ENCODE results near the gene IL3. TPM values are rescaled to one million over a fixed set of nuclear protein-coding genes. Genes with fewer than 3 reads are reported as not detected.

IL3 gene
- total and polyA plus RNA-seq, 2 experiments from 2014 or later: 0.37 TPM; not detected in 1

DNA sequence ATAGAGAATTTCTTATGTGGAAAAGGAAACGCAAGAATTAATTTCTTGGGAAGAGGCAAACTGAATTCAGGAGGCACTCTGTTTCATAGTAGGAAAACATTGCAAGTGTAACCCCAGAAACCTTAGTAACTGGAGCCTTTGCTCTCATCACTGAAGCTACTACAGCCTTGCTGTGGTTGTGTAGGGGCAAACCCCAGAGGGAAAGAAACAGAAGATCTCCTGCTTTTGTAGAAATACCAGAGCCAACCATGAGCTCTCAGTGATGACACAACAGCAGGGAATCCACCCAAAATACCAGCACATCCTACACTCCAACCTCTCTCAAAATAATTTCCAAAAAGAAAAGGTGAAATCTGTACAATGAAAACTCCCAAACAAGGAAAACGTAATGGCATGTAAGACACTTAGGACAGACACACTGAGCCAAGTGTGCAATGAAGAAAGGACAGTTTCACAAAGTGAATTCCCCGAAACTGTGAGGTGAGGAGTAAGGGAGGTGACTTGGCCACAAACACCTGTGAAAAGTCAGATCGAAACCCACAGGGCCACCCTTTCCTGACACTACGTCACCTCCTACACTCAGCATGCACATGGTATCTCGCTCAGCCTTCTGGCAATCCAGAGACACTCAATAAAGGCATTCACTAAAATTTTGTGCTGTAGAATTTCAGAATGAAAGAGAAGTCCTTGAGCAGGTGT, 40.4 kb upstream of the IL3 start:
- TF ChIP-seq EZH2 (IDR thresholded peaks at IDR 0.05; ENCODE audit: borderline replicate concordance) (no peak), EZH2phosphoT487 (IDR thresholded peaks at IDR 0.05; ENCODE audit: low read depth, severe bottlenecking, unreplicated experiment) (no peak)
- TF ChIP-seq, protein P1, sequence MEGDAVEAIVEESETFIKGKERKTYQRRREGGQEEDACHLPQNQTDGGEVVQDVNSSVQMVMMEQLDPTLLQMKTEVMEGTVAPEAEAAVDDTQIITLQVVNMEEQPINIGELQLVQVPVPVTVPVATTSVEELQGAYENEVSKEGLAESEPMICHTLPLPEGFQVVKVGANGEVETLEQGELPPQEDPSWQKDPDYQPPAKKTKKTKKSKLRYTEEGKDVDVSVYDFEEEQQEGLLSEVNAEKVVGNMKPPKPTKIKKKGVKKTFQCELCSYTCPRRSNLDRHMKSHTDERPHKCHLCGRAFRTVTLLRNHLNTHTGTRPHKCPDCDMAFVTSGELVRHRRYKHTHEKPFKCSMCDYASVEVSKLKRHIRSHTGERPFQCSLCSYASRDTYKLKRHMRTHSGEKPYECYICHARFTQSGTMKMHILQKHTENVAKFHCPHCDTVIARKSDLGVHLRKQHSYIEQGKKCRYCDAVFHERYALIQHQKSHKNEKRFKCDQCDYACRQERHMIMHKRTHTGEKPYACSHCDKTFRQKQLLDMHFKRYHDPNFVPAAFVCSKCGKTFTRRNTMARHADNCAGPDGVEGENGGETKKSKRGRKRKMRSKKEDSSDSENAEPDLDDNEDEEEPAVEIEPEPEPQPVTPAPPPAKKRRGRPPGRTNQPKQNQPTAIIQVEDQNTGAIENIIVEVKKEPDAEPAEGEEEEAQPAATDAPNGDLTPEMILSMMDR (IDR thresholded peaks at IDR 0.05; ENCODE audit: poor library complexity): no peak
- no peak overlapping the region for H3K4me3 ChIP-seq
- 87% methylated on average over 6 of the region's 6 CpGs for WGBS (ENCODE audit: low lambda C conversion rate, missing lambda C conversion rate)
- H2AFZ ChIP-seq: no peak overlapping the region
- no peak overlapping the region for H3K27ac ChIP-seq
- no peaks in the 10 kb centered on the region for H4K20me1 ChIP-seq (ENCODE audit: insufficient read depth, poor library complexity, severe bottlenecking)
- H3K4me2 ChIP-seq: no peak overlapping the region
- DNase-seq (ENCODE audit: low spot score): no peak
- H3K36me3 ChIP-seq (replicated peaks; ENCODE audit: insufficient read depth, low read depth): no peaks in the 10 kb centered on the region
- peaks cover 45% of the 10 kb centered on the region for H3K27me3 ChIP-seq
- no peaks in the 10 kb centered on the region for H3K9me3 ChIP-seq (ENCODE audit: low read depth)
- no peaks in the 10 kb centered on the region for H3K79me2 ChIP-seq
- no peaks in the 10 kb centered on the region for H3K9me2 ChIP-seq (replicated peaks; ENCODE audit: insufficient read depth)
- H3K4me1 ChIP-seq (ENCODE audit: insufficient read depth): no peaks in the 10 kb centered on the region

DNA sequence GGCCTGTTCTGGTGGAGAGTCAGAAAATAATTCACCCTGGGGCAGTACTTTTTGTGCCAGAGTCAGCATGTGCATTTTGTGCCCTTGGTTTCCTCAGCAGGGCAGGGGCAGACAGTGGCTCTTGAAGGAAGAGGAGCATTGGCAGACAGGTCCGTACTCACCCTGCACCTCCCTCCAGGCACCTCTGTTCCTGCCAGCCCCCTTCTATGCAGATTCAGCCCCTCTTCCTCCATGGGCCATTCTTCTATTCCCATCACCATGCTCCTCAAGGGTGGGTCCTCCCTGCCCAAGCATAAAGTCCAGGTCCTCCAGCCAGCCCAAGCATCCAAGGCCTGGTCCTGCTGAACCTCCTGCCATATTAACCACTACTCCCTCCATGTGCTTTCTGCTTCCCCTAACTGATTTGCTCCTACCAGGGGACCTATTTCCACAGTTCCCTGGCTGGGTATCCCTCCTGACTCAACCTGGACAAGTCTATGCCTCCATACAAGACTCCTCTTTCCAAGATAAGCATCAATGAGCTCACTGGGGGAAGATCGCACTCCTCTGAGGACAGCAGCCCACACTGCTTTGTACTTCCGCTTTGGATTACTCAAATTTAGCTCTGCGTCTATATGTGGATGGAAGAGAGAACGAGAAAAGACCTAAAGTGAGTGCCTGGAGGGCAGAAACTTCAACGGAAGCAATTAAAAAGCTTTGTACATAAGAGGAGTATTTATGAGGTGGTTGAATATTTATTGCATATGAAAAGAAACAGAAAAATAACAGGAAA, 39.7 kb upstream of the IL3 start:
- Histone ChIP-seq H3K4me2 (no peak overlapping the region), H3K79me2 (no peaks in the 10 kb centered on the region), H3K4me1 (ENCODE audit: insufficient read depth) (no peaks in the 10 kb centered on the region), H3K9me3 (ENCODE audit: low read depth) (no peaks in the 10 kb centered on the region), H2AFZ (no peak overlapping the region), H3K4me3 (no peak overlapping the region), H3K36me3 (replicated peaks; ENCODE audit: insufficient read depth, low read depth) (no peaks in the 10 kb centered on the region), H3K9me2 (replicated peaks; ENCODE audit: insufficient read depth) (no peaks in the 10 kb centered on the region), H3K27ac (no peak overlapping the region), H4K20me1 (ENCODE audit: insufficient read depth, poor library complexity, severe bottlenecking) (no peaks in the 10 kb centered on the region), H3K27me3 (peaks cover 40% of the 10 kb centered on the region)
- DNase-seq (ENCODE audit: low spot score): no peak
- TF ChIP-seq EZH2 (IDR thresholded peaks at IDR 0.05; ENCODE audit: borderline replicate concordance): no peak
- TF ChIP-seq, protein P1 (IDR thresholded peaks at IDR 0.05; ENCODE audit: poor library complexity): no peak
- TF ChIP-seq EZH2phosphoT487 (IDR thresholded peaks at IDR 0.05; ENCODE audit: low read depth, severe bottlenecking, unreplicated experiment): no peak
- WGBS (ENCODE audit: low lambda C conversion rate, missing lambda C conversion rate): 66% methylated on average over 6 of the region's 6 CpGs

DNA sequence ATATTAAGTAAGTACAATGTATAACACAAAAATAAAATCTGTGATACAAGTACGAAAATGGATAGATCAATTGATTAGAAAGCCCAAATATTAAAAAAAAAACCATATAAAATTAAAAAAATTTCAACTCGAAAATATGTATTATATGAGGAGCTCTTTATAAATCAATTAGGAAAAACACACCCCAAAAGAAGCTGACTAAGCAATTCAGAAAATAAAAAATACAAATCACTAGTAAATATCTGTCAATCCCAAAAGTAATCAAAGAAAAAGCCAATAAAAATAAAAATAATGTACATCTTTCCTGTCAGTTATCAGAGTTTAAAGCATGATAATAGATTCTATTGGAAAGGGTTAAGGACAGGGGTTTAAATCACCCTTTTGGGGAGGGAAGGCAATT, 38.8 kb upstream of the IL3 start:
- H3K4me2 ChIP-seq: no peak overlapping the region
- WGBS (ENCODE audit: low lambda C conversion rate, missing lambda C conversion rate): 69% methylated on average over 2 of the region's 2 CpGs
- no peak for TF ChIP-seq EZH2 (IDR thresholded peaks at IDR 0.05; ENCODE audit: borderline replicate concordance)
- TF ChIP-seq, protein P1 (IDR thresholded peaks at IDR 0.05; ENCODE audit: poor library complexity): no peak
- no peak for TF ChIP-seq EZH2phosphoT487 (IDR thresholded peaks at IDR 0.05; ENCODE audit: low read depth, severe bottlenecking, unreplicated experiment)

More for the DNA sequence above, 38.8 kb upstream of the IL3 start:
- H3K36me3 ChIP-seq (replicated peaks; ENCODE audit: insufficient read depth, low read depth): no peaks in the 10 kb centered on the region
- H3K9me3 ChIP-seq (ENCODE audit: low read depth): no peaks in the 10 kb centered on the region
- H3K79me2 ChIP-seq: no peaks in the 10 kb centered on the region
- no peak overlapping the region for H3K4me3 ChIP-seq
- no peak overlapping the region for H3K27ac ChIP-seq
- DNase-seq (ENCODE audit: low spot score): no peak
- H3K4me1 ChIP-seq (ENCODE audit: insufficient read depth): no peaks in the 10 kb centered on the region
- no peak overlapping the region for H2AFZ ChIP-seq
- H3K9me2 ChIP-seq (replicated peaks; ENCODE audit: insufficient read depth): no peaks in the 10 kb centered on the region
- H3K27me3 ChIP-seq: peaks cover 38% of the 10 kb centered on the region
- no peaks in the 10 kb centered on the region for H4K20me1 ChIP-seq (ENCODE audit: insufficient read depth, poor library complexity, severe bottlenecking)

Data from hepatocyte (in vitro differentiated cells).